Karpas-422 (cell line): Measurements from ENCODE around the gene TSC22D4. TPM values are rescaled to one million over a fixed set of nuclear protein-coding genes. Genes with fewer than 3 reads are reported as not detected.
A peak's percentile ranks its signal among the peaks of the same experiment; 100 is the strongest.

Source experiments
- DNase-seq: peaks from one replicate; pipeline ENCODE4 v3.0.0-alpha.2; 2015
- H2AFZ ChIP-seq: fragments of 200-600 bp; sonication (generic); 2 replicates; pipeline ENCODE4 v1.6.1; 2014; ENCODE audit warnings: antibody characterized with exemption, low read length, mixed read lengths
- H3K27ac ChIP-seq: fragments of 200-600 bp; sonication (generic); 2 replicates; pipeline ENCODE4 v1.5.1; 2014; ENCODE audit warnings: mild to moderate bottlenecking, low read length, moderate library complexity
- H3K27me3 ChIP-seq: fragments of 200-600 bp; sonication (generic); 2 replicates; pipeline ENCODE4 v1.6.1; 2014; ENCODE audit warnings: low read length, mixed read lengths
- H3K36me3 ChIP-seq: fragments of 200-600 bp; sonication (generic); 2 replicates; pipeline ENCODE4 v1.6.1; 2014; ENCODE audit warnings: low read length, mixed read lengths; ENCODE audit not compliant: insufficient read depth
- H3K4me1 ChIP-seq: fragments of 200-600 bp; sonication (generic); 2 replicates; pipeline ENCODE4 v1.6.1; 2014; ENCODE audit warnings: mild to moderate bottlenecking, low read length, mixed read lengths
- H3K4me2 ChIP-seq: fragments of 200-600 bp; sonication (generic); 2 replicates; pipeline ENCODE4 v1.6.1; 2014; ENCODE audit warnings: low read length, low read depth, mild to moderate bottlenecking; ENCODE audit not compliant: poor library complexity, severe bottlenecking
- H3K4me3 ChIP-seq: fragments of 200-600 bp; sonication (generic); 2 replicates; pipeline ENCODE4 v1.5.1; 2014; ENCODE audit warnings: mild to moderate bottlenecking, antibody characterized with exemption, low read length, mixed read lengths
- H3K79me2 ChIP-seq: fragments of 200-600 bp; sonication (generic); 2 replicates; pipeline ENCODE4 v1.6.1; 2014; ENCODE audit warnings: mild to moderate bottlenecking, low read length, mixed read lengths
- H3K9ac ChIP-seq: fragments of 200-600 bp; sonication (generic); 2 replicates; pipeline ENCODE4 v1.6.0; 2014; ENCODE audit warnings: low read length
- H3K9me2 ChIP-seq: fragments of 200-600 bp; sonication (generic), shearing (Covaris generic); replicated peaks from 2 replicates; pipeline ENCODE4 v1.6.0; 2014; ENCODE audit warnings: mild to moderate bottlenecking, low read length, moderate library complexity; ENCODE audit not compliant: insufficient read depth
- H3K9me3 ChIP-seq: fragments of 300-700, 200-600 bp; sonication (generic); 2 replicates; pipeline ENCODE4 v1.6.1; 2014; ENCODE audit warnings: low read length, mixed read lengths
- H4K20me1 ChIP-seq: fragments of 200-600 bp; sonication (generic); 2 replicates; pipeline ENCODE4 v1.6.1; 2014; ENCODE audit warnings: mild to moderate bottlenecking, antibody characterized with exemption, low read length, low read depth; ENCODE audit not compliant: insufficient read depth
- total RNA-seq: library from RNA; depleted of rRNA; stranded (reverse); fragments of >200 nt; shearing (Covaris generic); gene quantifications from 2 replicates; pipeline ENCODE4 v1.2.3, GENCODE V29; 2014; ENCODE audit warnings: low replicate concordance

Gene TSC22D4
- total RNA-seq, 1 experiment from 2014 or later, result 40.4 TPM

GRCh38 chr7:100428199-100428966 is 50.6 kb downstream of the TSC22D4 start, which contains the start of gene ZCWPW1:
Gene ZCWPW1 (minus strand): TSS chr7:100428703. CDS start chr7:100420649, 8,054 bp downstream.
- peak; percentile 98 for DNase-seq
- Histone ChIP-seq H3K36me3 (peaks cover 17% of the 10 kb centered on the region), H3K4me1 (peaks cover 41% of the 10 kb centered on the region), H3K9ac (peak within 1 kb of the TSS; percentile 99), H3K4me3 (peak within 1 kb of the TSS; percentile 81), H2AFZ (peak within 1 kb of the TSS; percentile 53; the same call in 1 of the 2 replicates), H3K79me2 (peaks cover 27% of the 10 kb centered on the region), H3K27me3 (no peaks in the 10 kb centered on the region), H4K20me1 (peaks cover 11% of the 10 kb centered on the region; the same call in 1 of the 2 replicates), H3K27ac (peak within 1 kb of the TSS; percentile 97), H3K9me3 (no peaks in the 10 kb centered on the region), H3K9me2 (no peaks in the 10 kb centered on the region), H3K4me2 (peak within 1 kb of the TSS; percentile 94)

- Histone ChIP-seq H3K79me2 (peaks cover 27% of the 10 kb centered on the region), H3K36me3 (peaks cover 17% of the 10 kb centered on the region), H3K4me1 (peaks cover 35% of the 10 kb centered on the region), H2AFZ (no peak overlapping the region; the same call in 1 of the 2 replicates), H3K4me3 (peak overlapping the region; percentile 81), H3K9ac (peak overlapping the region; percentile 99), H3K9me3 (no peaks in the 10 kb centered on the region), H3K27ac (no peak overlapping the region), H4K20me1 (peaks cover 11% of the 10 kb centered on the region; the same call in 1 of the 2 replicates), H3K9me2 (no peaks in the 10 kb centered on the region), H3K27me3 (no peaks in the 10 kb centered on the region), H3K4me2 (peak overlapping the region; percentile 94)
- no peak for DNase-seq
These were observed 51.2 kb downstream of the TSC22D4 start for GRCh38 chr7:100427762-100428198.

GRCh38 chr7:100426516-100426915 is 52.5 kb downstream of the TSC22D4 start:
- H3K27me3 ChIP-seq, result no peaks in the 10 kb centered on the region

GRCh38 chr7:100425347-100425746 is 53.7 kb downstream of the TSC22D4 start:
- DNase-seq, result no peak
- Histone ChIP-seq H3K27me3 (no peaks in the 10 kb centered on the region), H3K4me3 (no peak overlapping the region), H3K36me3 (no peaks in the 10 kb centered on the region), H3K27ac (no peak overlapping the region), H3K9ac (no peak overlapping the region), H3K79me2 (peaks cover 6% of the 10 kb centered on the region), H4K20me1 (no peaks in the 10 kb centered on the region), H3K4me2 (no peak overlapping the region), H3K9me2 (no peaks in the 10 kb centered on the region), H3K9me3 (no peaks in the 10 kb centered on the region), H3K4me1 (peaks cover 10% of the 10 kb centered on the region), H2AFZ (no peak overlapping the region)

More at GRCh38 chr7:100426516-100426915, 52.5 kb downstream of the TSC22D4 start:
- Histone ChIP-seq H3K9me2 (no peaks in the 10 kb centered on the region), H3K36me3 (peaks cover 8% of the 10 kb centered on the region), H3K4me2 (no peak overlapping the region), H3K79me2 (peaks cover 17% of the 10 kb centered on the region), H3K4me3 (no peak overlapping the region), H3K4me1 (peaks cover 22% of the 10 kb centered on the region), H3K9ac (no peak overlapping the region), H2AFZ (no peak overlapping the region), H3K9me3 (no peaks in the 10 kb centered on the region), H4K20me1 (peaks cover 10% of the 10 kb centered on the region; the same call in 1 of the 2 replicates), H3K27ac (no peak overlapping the region)
- DNase-seq, result no peak

- H3K27ac ChIP-seq, result no peak overlapping the region
- peaks cover 7% of the 10 kb centered on the region for H3K4me1 ChIP-seq
These were observed 55.7 kb downstream of the TSC22D4 start for GRCh38 chr7:100423315-100423714.

GRCh38 chr7:100419660-100420226 is 59.3 kb downstream of the TSC22D4 start:
- Histone ChIP-seq H4K20me1 (no peaks in the 10 kb centered on the region), H3K4me2 (no peak overlapping the region)
- DNase-seq, result no peak

More at GRCh38 chr7:100423315-100423714, 55.7 kb downstream of the TSC22D4 start:
- no peak for DNase-seq
- Histone ChIP-seq H3K79me2 (no peaks in the 10 kb centered on the region), H3K9ac (no peak overlapping the region), H2AFZ (no peak overlapping the region), H4K20me1 (no peaks in the 10 kb centered on the region), H3K36me3 (no peaks in the 10 kb centered on the region), H3K9me3 (no peaks in the 10 kb centered on the region), H3K27me3 (no peaks in the 10 kb centered on the region), H3K4me3 (no peak overlapping the region), H3K4me2 (no peak overlapping the region), H3K9me2 (no peaks in the 10 kb centered on the region)

GRCh38 chr7:100418930-100419659 is 59.9 kb downstream of the TSC22D4 start:
- Histone ChIP-seq H4K20me1 (no peaks in the 10 kb centered on the region), H2AFZ (no peak overlapping the region), H3K27me3 (no peaks in the 10 kb centered on the region), H3K9ac (no peak overlapping the region), H3K4me2 (no peak overlapping the region), H3K9me2 (no peaks in the 10 kb centered on the region), H3K4me3 (no peak overlapping the region), H3K36me3 (no peaks in the 10 kb centered on the region), H3K79me2 (no peaks in the 10 kb centered on the region), H3K9me3 (no peaks in the 10 kb centered on the region), H3K4me1 (no peaks in the 10 kb centered on the region; the same call in 1 of the 2 replicates), H3K27ac (no peak overlapping the region)
- DNase-seq, result no peak

More at GRCh38 chr7:100419660-100420226, 59.3 kb downstream of the TSC22D4 start:
- Histone ChIP-seq H3K79me2 (no peaks in the 10 kb centered on the region), H3K4me3 (no peak overlapping the region), H3K36me3 (no peaks in the 10 kb centered on the region), H3K9me2 (no peaks in the 10 kb centered on the region), H3K27ac (no peak overlapping the region), H2AFZ (no peak overlapping the region), H3K9me3 (no peaks in the 10 kb centered on the region), H3K27me3 (no peaks in the 10 kb centered on the region), H3K9ac (no peak overlapping the region), H3K4me1 (no peaks in the 10 kb centered on the region; the same call in 1 of the 2 replicates)
